ENCODE data around the gene C1QTNF3. TPM values are rescaled to one million over a fixed set of nuclear protein-coding genes. Genes with fewer than 3 reads are reported as not detected.

C1QTNF3 gene
- total RNA-seq, 4 donors from 2014 or later, result 0.53 to 5.1 (median 1.6) TPM

DNA sequence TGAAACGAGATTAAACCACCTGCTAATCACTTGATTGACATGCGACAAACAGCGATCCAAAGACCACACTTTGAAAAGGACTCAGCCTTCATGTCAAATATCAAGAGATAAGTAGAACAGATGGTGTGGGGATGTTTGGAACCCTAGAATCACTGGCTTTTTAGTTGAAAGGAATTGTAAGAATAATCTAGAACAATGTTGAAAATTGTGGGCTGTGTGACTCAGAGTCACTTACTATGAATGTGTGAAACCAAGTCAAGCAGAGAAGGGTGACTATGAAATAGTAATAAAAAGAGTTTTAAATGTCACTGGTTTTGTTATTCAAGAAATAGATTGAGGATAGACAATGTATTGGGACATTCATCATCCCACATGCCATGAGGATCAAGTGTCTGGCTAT lies 14.1 kb upstream of the C1QTNF3 start:
- Histone ChIP-seq H3K36me3 (peaks cover 0 to 14% (median 0%) of the 10 kb centered on the region in 3 donors), H3K4me3 (no peak overlapping the region), H3K4me1 (peaks cover 0 to 47% (median 14%) of the 10 kb centered on the region in 3 donors), H3K27ac (peak overlapping the region in 2 of 4 donors; percentile 47 to 50), H3K9me3 (no peaks in the 10 kb centered on the region), H3K27me3 (no peaks in the 10 kb centered on the region)
- no peak for DNase-seq
- intact Hi-C loops (cut with DNase I), result no loop called here
- TF ChIP-seq CTCF (IDR thresholded peaks at IDR 0.05) (no peak), POLR2A (IDR thresholded peaks at IDR 0.05) (no peak)
- WGBS, 2 donors, result 97 to 98% methylated on average over 3 of the region's 3 CpGs

DNA sequence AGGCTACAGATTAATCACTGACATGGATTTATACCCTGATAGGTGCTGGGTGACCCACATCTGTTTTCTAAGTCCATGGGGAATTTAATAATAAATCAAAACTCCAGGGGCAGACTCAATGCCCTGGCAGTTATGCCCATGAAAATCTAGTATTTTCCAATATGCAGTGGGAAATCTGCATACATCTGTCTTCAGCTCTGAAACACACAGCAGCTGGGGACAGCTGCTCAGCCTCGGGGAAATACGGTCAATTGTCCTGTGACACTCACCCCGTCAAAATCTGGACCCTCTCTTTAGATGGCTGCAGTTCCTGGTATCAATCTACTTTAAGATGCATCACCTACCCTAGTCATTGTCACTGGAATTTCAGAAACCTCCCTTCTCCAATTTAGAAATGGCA lies 12.7 kb upstream of the C1QTNF3 start:
- TF ChIP-seq POLR2A (IDR thresholded peaks at IDR 0.05) (no peak), CTCF (IDR thresholded peaks at IDR 0.05) (no peak)
- no peak for DNase-seq
- H3K9me3 ChIP-seq, result no peaks in the 10 kb centered on the region
- no peak overlapping the region for H3K27ac ChIP-seq
- WGBS, 2 donors, result 74 to 75% methylated on average over 3 of the region's 3 CpGs
- H3K4me3 ChIP-seq, result no peak overlapping the region
- intact Hi-C loops (cut with DNase I), result no loop called here
- H3K4me1 ChIP-seq, result peaks cover 0 to 52% (median 14%) of the 10 kb centered on the region in 3 donors
- H3K36me3 ChIP-seq, result peaks cover 0 to 24% (median 0%) of the 10 kb centered on the region in 3 donors
- no peaks in the 10 kb centered on the region for H3K27me3 ChIP-seq

DNA sequence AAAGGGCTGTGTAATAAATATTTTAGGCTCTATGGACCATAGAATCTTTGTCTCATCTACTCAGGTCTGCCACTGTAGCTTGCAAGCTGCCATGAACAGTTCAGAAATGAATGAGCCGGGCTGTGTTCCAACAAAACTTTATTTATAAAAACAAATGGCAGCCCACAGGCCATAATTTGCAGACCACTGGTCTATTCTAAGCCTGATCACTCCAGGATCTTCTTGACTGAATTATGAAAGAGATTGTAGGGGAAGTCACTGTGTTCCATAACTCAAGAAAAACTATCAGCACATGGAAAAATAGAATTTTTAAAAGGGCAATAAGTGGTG lies 11.4 kb upstream of the C1QTNF3 start:
- Histone ChIP-seq H3K9me3 (no peaks in the 10 kb centered on the region), H3K4me3 (no peak overlapping the region), H3K4me1 (peaks cover 0 to 52% (median 14%) of the 10 kb centered on the region in 3 donors), H3K27ac (no peak overlapping the region), H3K27me3 (no peaks in the 10 kb centered on the region), H3K36me3 (peaks cover 0 to 35% (median 0%) of the 10 kb centered on the region in 3 donors)
- intact Hi-C loops (cut with DNase I), result no loop called here
- 91 to 100% methylated on average over 1 of the region's 1 CpG for WGBS, 2 donors
- no peak for DNase-seq
- no peak for TF ChIP-seq POLR2A (IDR thresholded peaks at IDR 0.05)

DNA sequence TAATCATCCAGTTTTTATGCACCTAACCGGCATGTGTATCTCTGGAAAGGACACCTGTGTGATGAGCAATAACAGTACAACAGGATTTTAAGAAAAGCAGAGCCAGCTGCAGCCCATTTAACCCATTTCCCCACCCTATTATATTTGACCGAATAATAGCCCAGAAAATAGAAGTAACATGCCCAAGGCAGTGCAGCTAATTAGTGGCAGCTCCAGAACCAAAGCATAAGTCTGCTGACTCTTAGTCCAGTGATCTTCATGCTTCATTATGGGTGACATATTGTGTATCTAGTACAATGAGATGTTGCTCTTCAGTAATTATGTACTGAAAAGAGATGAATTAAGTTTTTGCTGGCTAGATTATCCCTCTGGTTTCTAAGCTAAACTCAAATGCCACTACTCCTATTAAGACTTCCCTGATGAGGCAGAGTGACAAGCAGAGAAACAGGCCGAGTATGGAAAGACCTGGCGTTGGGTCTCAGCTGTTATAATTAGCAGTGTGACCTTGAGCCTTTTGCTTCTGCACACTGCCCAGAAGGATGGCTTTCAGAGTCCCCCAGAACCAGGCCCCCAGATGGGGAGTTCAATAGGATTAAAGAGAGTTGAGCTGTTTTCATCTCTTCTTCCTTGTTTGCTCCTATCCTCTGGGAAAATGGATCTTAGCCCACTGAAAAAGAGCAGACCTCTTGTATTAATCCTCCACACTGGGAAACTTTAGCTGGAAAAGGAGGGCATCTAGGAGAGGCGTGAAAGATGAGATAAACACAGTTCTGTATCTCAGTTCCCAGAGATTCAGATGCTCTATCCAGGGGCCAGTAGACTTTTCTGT lies 10.8 kb upstream of the C1QTNF3 start:
- TF ChIP-seq POLR2A (IDR thresholded peaks at IDR 0.05) (no peak), CTCF (IDR thresholded peaks at IDR 0.05) (no peak)
- Histone ChIP-seq H3K27ac (peak overlapping the region in 2 of 4 donors; percentile 1 to 36), H3K36me3 (peaks cover 0 to 36% (median 0%) of the 10 kb centered on the region in 3 donors), H3K4me3 (no peak overlapping the region), H3K27me3 (no peaks in the 10 kb centered on the region), H3K4me1 (peaks cover 0 to 51% (median 14%) of the 10 kb centered on the region in 3 donors), H3K9me3 (no peaks in the 10 kb centered on the region)
- intact Hi-C loops (cut with DNase I), result no loop called here
- 62 to 66% methylated on average over 5 of the region's 5 CpGs for WGBS, 2 donors
- DNase-seq, result no peak

DNA sequence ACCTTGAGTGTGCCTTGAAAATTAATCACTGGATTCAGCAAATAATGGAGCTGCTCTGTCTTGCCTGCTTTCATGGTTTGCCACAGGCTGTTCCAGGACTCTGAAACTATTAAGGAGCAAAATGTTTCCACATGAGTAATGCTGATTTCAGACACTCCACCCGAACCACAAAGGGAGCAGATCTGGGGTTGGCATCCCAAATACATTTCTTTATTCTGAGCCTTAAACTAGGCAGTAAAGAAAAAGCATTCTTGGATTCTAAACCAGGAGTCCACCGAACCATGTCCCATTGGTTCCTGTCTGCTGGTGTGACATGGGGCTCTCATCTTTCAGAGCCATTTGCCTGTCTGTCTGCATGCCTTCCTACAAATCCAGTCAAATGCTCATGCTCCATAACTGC lies 10.1 kb upstream of the C1QTNF3 start:
- Histone ChIP-seq H3K4me1 (peaks cover 0 to 45% (median 14%) of the 10 kb centered on the region in 3 donors), H3K27me3 (no peaks in the 10 kb centered on the region), H3K9me3 (no peaks in the 10 kb centered on the region), H3K27ac (peak overlapping the region in 2 of 4 donors; percentile 1 to 36), H3K36me3 (peaks cover 0 to 30% (median 0%) of the 10 kb centered on the region in 3 donors), H3K4me3 (no peak overlapping the region)
- WGBS, 2 donors, result 4 to 14% methylated on average over 2 of the region's 2 CpGs
- no peak for DNase-seq
- intact Hi-C loops (cut with DNase I), result no loop called here
- TF ChIP-seq POLR2A (IDR thresholded peaks at IDR 0.05) (no peak), CTCF (IDR thresholded peaks at IDR 0.05) (no peak)

Data from esophagus squamous epithelium (tissue), 5 donors.